Naive thymus-derived CD8-positive, alpha-beta T cell (primary cell): ENCODE data around the gene TP53TG5. TPM values are rescaled to one million over a fixed set of nuclear protein-coding genes. Genes with fewer than 3 reads are reported as not detected.
"Not testable (repeated sequence)": the region's sequence is repeated elsewhere in the genome, so short reads cannot be mapped to it uniquely, and the experiment has no call there.

ENCODE experiments used
- ATAC-seq, 2 donors: fragments of 150-1000 bp; cut with Tn5 transposase in 1 of 2; sonication (Bioruptor Pico), chemical (Tn5 transposase) in 1 of 2; 1 replicate in 1 of 2; 2 replicates in 1 of 2; pipeline ENCODE4 v1.10.0; 2021; ENCODE audit warnings: mild to moderate bottlenecking in 2 of 2, moderate library complexity in 2 of 2
- POLR2A ChIA-PET: fragments of 350-600 bp; sonication (Branson Sonifier 250); formaldehyde crosslinking; loops from one replicate; lab custom pipeline; 2021; ENCODE audit warnings: antibody characterized with exemption; lab: Charles Lee
- DNase-seq, 10 donors: peaks; one replicate each; pipeline versions ENCODE4 v3.0.0 to v3.0.0-alpha.2; 2020 to 2022
- H3K27ac Mint-ChIP-seq, 10 donors: one replicate each; pipeline ENCODE4 v1.8.0; 2020 to 2022; ENCODE audit warnings: mild to moderate bottlenecking in 10 of 10, mixed read lengths in 10 of 10, moderate library complexity in 4 of 10, inconsistent platforms in 1 of 10
- H3K27me3 Mint-ChIP-seq, 5 donors: one replicate each; pipeline ENCODE4 v1.8.0; 2021 to 2022; ENCODE audit warnings: mixed read lengths in 5 of 5
- H3K36me3 Mint-ChIP-seq, 3 donors: one replicate each; pipeline ENCODE4 v1.8.0; 2020 to 2022; ENCODE audit warnings: mixed read lengths in 3 of 3, mild to moderate bottlenecking in 2 of 3, inconsistent platforms in 1 of 3
- H3K4me1 Mint-ChIP-seq, 4 donors: one replicate each; pipeline ENCODE4 v1.8.0; 2021 to 2022; ENCODE audit warnings: mixed read lengths in 4 of 4
- H3K4me3 Mint-ChIP-seq, 10 donors: one replicate each; pipeline ENCODE4 v1.8.0; 2020 to 2022; ENCODE audit warnings: mild to moderate bottlenecking in 10 of 10, mixed read lengths in 10 of 10, moderate library complexity in 6 of 10, inconsistent platforms in 1 of 10
- H3K9me3 Mint-ChIP-seq, 9 donors: one replicate each; pipeline ENCODE4 v1.8.0; 2020 to 2022; ENCODE audit warnings: mixed read lengths in 9 of 9, mild to moderate bottlenecking in 3 of 9, inconsistent platforms in 1 of 9, moderate library complexity in 1 of 9
- polyA plus RNA-seq, 3 donors: library from polyadenylated mRNA; unstranded; fragments of 300-500 nt; fragmentation: Illumina TruSeq; gene quantifications; one replicate each; pipeline ENCODE4 v1.2.3, GENCODE V29; 2021
- total RNA-seq, 8 experiments: library from RNA in 2 of 8; stranded (reverse) in 2 of 8; gene quantifications; one replicate each; pipeline ENCODE4 v1.2.3 and lab custom pipeline; 2021 to 2026

Gene TP53TG5
- total and polyA plus RNA-seq, 5 experiments from 2014 or later, result 0.42 to 0.55 (median 0.47) TPM; not detected in 2

GRCh38 chr20:45362804-45363610 lies 15.1 kb downstream of the TP53TG5 start, which contains the start of gene SYS1:
Gene SYS1 (plus strand): TSS chr20:45363156. CDS start chr20:45363532, 376 bp downstream.
- DNase-seq, result peak; percentile 96 to 99 (median 99)
- peaks cover 23 to 54% (median 46%) of the 10 kb centered on the region in 4 donors for H3K4me1 Mint-ChIP-seq
- no peaks in the 10 kb centered on the region for H3K9me3 Mint-ChIP-seq
- POLR2A ChIA-PET, result interaction anchor here (0.6 to 2.9 kb wide), 17 partner anchors 11 to 1905 kb away, joined by 3 to 95 read pairs (median 5); partner anchors contain the start of genes DBNDD2, PCIF1, PIGT and SRSF6
- peak; percentile 82 to 84 for ATAC-seq
- H3K27me3 Mint-ChIP-seq, result no peaks in the 10 kb centered on the region
- H3K27ac Mint-ChIP-seq, result peak within 1 kb of the TSS; percentile 99 to 100 (median 100)
- H3K36me3 Mint-ChIP-seq, result peaks cover 0 to 30% (median 0%) of the 10 kb centered on the region in 3 donors
- H3K4me3 Mint-ChIP-seq, result peak within 1 kb of the TSS; percentile 90 to 100 (median 98)

- DNase-seq (no peak), ATAC-seq (no peak)
- H3K27me3 Mint-ChIP-seq, result no peaks in the 10 kb centered on the region
- peaks cover 19 to 49% (median 36%) of the 10 kb centered on the region in 4 donors for H3K4me1 Mint-ChIP-seq
- peaks cover 0 to 18% (median 0%) of the 10 kb centered on the region in 3 donors for H3K36me3 Mint-ChIP-seq
- peak overlapping the region in 1 of 10 donors; percentile 57 for H3K27ac Mint-ChIP-seq
- H3K9me3 Mint-ChIP-seq, result no peaks in the 10 kb centered on the region
- POLR2A ChIA-PET, result interaction anchor here (2.8 to 2.9 kb wide), 3 partner anchors 54 to 409 kb away, joined by 11 to 67 read pairs (median 39); partner anchors contain the start of gene PIGT
- H3K4me3 Mint-ChIP-seq, result no peak overlapping the region
Measured at GRCh38 chr20:45361793-45362192, 16.3 kb downstream of the TP53TG5 start.

GRCh38 chr20:45359406-45360148 lies 18.5 kb downstream of the TP53TG5 start:
- H3K36me3 Mint-ChIP-seq, result no peaks in the 10 kb centered on the region
- no peak for DNase-seq
- no peaks in the 10 kb centered on the region for H3K27me3 Mint-ChIP-seq
- no peak for ATAC-seq
- no peak overlapping the region for H3K4me3 Mint-ChIP-seq
- H3K27ac Mint-ChIP-seq, result no peak overlapping the region
- POLR2A ChIA-PET, result no interaction called here
- no peaks in the 10 kb centered on the region for H3K9me3 Mint-ChIP-seq
- H3K4me1 Mint-ChIP-seq, result peaks cover 11 to 33% (median 19%) of the 10 kb centered on the region in 4 donors

- H3K27me3 Mint-ChIP-seq, result no peaks in the 10 kb centered on the region
- peak overlapping the region in 1 of 10 donors; percentile 58 for H3K27ac Mint-ChIP-seq
- ATAC-seq (no peak), DNase-seq (no peak)
- no peaks in the 10 kb centered on the region for H3K9me3 Mint-ChIP-seq
- POLR2A ChIA-PET, result no interaction called here
- no peaks in the 10 kb centered on the region for H3K36me3 Mint-ChIP-seq
- H3K4me1 Mint-ChIP-seq, result peaks cover 11 to 31% (median 14%) of the 10 kb centered on the region in 4 donors
- no peak overlapping the region for H3K4me3 Mint-ChIP-seq
Measured at GRCh38 chr20:45359069-45359405, 19.1 kb downstream of the TP53TG5 start.

GRCh38 chr20:45358282-45359068 lies 19.6 kb downstream of the TP53TG5 start:
- Mint-ChIP-seq H3K27ac (peak overlapping the region in 1 of 10 donors; percentile 58), H3K36me3 (no peaks in the 10 kb centered on the region), H3K27me3 (no peaks in the 10 kb centered on the region), H3K9me3 (no peaks in the 10 kb centered on the region), H3K4me3 (no peak overlapping the region), H3K4me1 (peaks cover 8 to 25% (median 10%) of the 10 kb centered on the region in 4 donors)
- ATAC-seq (no peak), DNase-seq (no peak)
- POLR2A ChIA-PET, result no interaction called here

GRCh38 chr20:45355209-45356084 lies 22.7 kb downstream of the TP53TG5 start:
- H3K27me3 Mint-ChIP-seq, result no peaks in the 10 kb centered on the region
- POLR2A ChIA-PET, result no interaction called here
- no peaks in the 10 kb centered on the region for H3K36me3 Mint-ChIP-seq
- H3K27ac Mint-ChIP-seq, result peak overlapping the region in 2 of 10 donors; percentile 4 to 58
- H3K9me3 Mint-ChIP-seq, result no peaks in the 10 kb centered on the region
- no peak for DNase-seq
- peaks cover 0 to 12% (median 2%) of the 10 kb centered on the region in 4 donors for H3K4me1 Mint-ChIP-seq
- ATAC-seq, result no peak
- no peak overlapping the region for H3K4me3 Mint-ChIP-seq

GRCh38 chr20:45354423-45355208 lies 23.5 kb downstream of the TP53TG5 start:
- Mint-ChIP-seq H3K4me1 (peaks cover 0 to 12% (median 2%) of the 10 kb centered on the region in 4 donors), H3K36me3 (no peaks in the 10 kb centered on the region)
- POLR2A ChIA-PET, result no interaction called here

GRCh38 chr20:45353746-45354145 lies 24.4 kb downstream of the TP53TG5 start:
- H3K36me3 Mint-ChIP-seq, result no peaks in the 10 kb centered on the region
- ATAC-seq, result no peak
- no peak overlapping the region for H3K27ac Mint-ChIP-seq
- no peak for DNase-seq
- no peaks in the 10 kb centered on the region for H3K9me3 Mint-ChIP-seq
- POLR2A ChIA-PET, result no interaction called here
- H3K27me3 Mint-ChIP-seq, result no peaks in the 10 kb centered on the region
- H3K4me1 Mint-ChIP-seq, result peaks cover 0 to 12% (median 2%) of the 10 kb centered on the region in 4 donors
- no peak overlapping the region for H3K4me3 Mint-ChIP-seq

More at GRCh38 chr20:45354423-45355208, 23.5 kb downstream of the TP53TG5 start:
- no peaks in the 10 kb centered on the region for H3K27me3 Mint-ChIP-seq
- H3K9me3 Mint-ChIP-seq, result no peaks in the 10 kb centered on the region
- DNase-seq, result no peak
- peak overlapping the region in 3 of 10 donors; percentile 4 to 27 (median 14) for H3K27ac Mint-ChIP-seq
- ATAC-seq, result no peak
- H3K4me3 Mint-ChIP-seq, result no peak overlapping the region

- no peak overlapping the region for H3K27ac Mint-ChIP-seq
- no peaks in the 10 kb centered on the region for H3K9me3 Mint-ChIP-seq
- ATAC-seq (no peak), DNase-seq (no peak)
- no peak overlapping the region for H3K4me3 Mint-ChIP-seq
- POLR2A ChIA-PET, result no interaction called here
- H3K36me3 Mint-ChIP-seq, result peaks cover 0 to 2% (median 0%) of the 10 kb centered on the region in 3 donors
- H3K4me1 Mint-ChIP-seq, result peaks cover 0 to 16% (median 4%) of the 10 kb centered on the region in 4 donors
- peaks cover 0 to 1% (median 0%) of the 10 kb centered on the region in 5 donors for H3K27me3 Mint-ChIP-seq
Measured at GRCh38 chr20:45352729-45353128, 25.4 kb downstream of the TP53TG5 start.

GRCh38 chr20:45350795-45351194 lies 27.3 kb downstream of the TP53TG5 start:
- POLR2A ChIA-PET, H3K4me3 Mint-ChIP-seq, H3K9me3 Mint-ChIP-seq, ATAC-seq, H3K36me3 Mint-ChIP-seq, H3K27ac Mint-ChIP-seq, DNase-seq: not testable (repeated sequence)
- H3K27me3 Mint-ChIP-seq, result peaks cover 5 to 18% (median 11%) of the 10 kb centered on the region in 5 donors
- peaks cover 0 to 19% (median 5%) of the 10 kb centered on the region in 4 donors for H3K4me1 Mint-ChIP-seq

GRCh38 chr20:45350217-45350616 lies 27.9 kb downstream of the TP53TG5 start:
- POLR2A ChIA-PET, result no interaction called here
- Mint-ChIP-seq H3K4me3 (no peak overlapping the region), H3K27me3 (peaks cover 5 to 23% (median 16%) of the 10 kb centered on the region in 5 donors), H3K36me3 (peaks cover 0 to 2% (median 0%) of the 10 kb centered on the region in 3 donors), H3K9me3 (no peaks in the 10 kb centered on the region), H3K4me1 (peaks cover 0 to 18% (median 5%) of the 10 kb centered on the region in 4 donors), H3K27ac (no peak overlapping the region)
- no peak for DNase-seq
- no peak for ATAC-seq
